Activated B cell treated with CpG ODN at 0.5 μM for 24 hours (primary cell): Measurements from ENCODE around the gene SOSTDC1. TPM values are rescaled to one million over a fixed set of nuclear protein-coding genes. Genes with fewer than 3 reads are reported as not detected.
"Not testable (repeated sequence)": the region's sequence is repeated elsewhere in the genome, so short reads cannot be mapped to it uniquely, and the experiment has no call there.

Experiments
- ATAC-seq: fragments of 200-7000 bp; cut with Tn5 transposase; one replicate; pipeline ENCODE4 v1.10.0; 2021; ENCODE audit warnings: low read depth, mild to moderate bottlenecking, moderate library complexity
- CTCF ChIA-PET: fragments of 350-600 bp; sonication (Branson Sonifier 250); formaldehyde crosslinking; loops from one replicate; lab custom pipeline; 2021; ENCODE audit warnings: antibody characterized with exemption; lab: Charles Lee
- POLR2A ChIA-PET: fragments of 350-600 bp; sonication (Branson Sonifier 250); formaldehyde crosslinking; loops from one replicate; lab custom pipeline; 2021; ENCODE audit warnings: antibody characterized with exemption; lab: Charles Lee
- DNase-seq: peaks from one replicate; pipeline ENCODE4 v3.0.0; 2022
- H3K27ac Mint-ChIP-seq: one replicate; pipeline ENCODE4 v1.8.0; 2020; ENCODE audit warnings: mixed read lengths
- H3K27me3 Mint-ChIP-seq: one replicate; pipeline ENCODE4 v1.8.0; 2021; ENCODE audit warnings: mixed read lengths
- H3K36me3 Mint-ChIP-seq: one replicate; pipeline ENCODE4 v1.8.0; 2021; ENCODE audit warnings: low read depth, mixed read lengths
- H3K4me1 Mint-ChIP-seq: one replicate; pipeline ENCODE4 v1.8.0; 2021; ENCODE audit warnings: mixed read lengths
- H3K4me3 Mint-ChIP-seq: one replicate; pipeline ENCODE4 v1.8.0; 2020; ENCODE audit warnings: mild to moderate bottlenecking, mixed read lengths
- H3K9me3 Mint-ChIP-seq: one replicate; pipeline ENCODE4 v1.8.0; 2020; ENCODE audit warnings: mixed read lengths
- CTCF ChIP-seq: fragments of 200-600 bp; IDR thresholded peaks from one replicate; pipeline ENCODE4 v1.8.0; 2022; ENCODE audit warnings: antibody characterized with exemption, mild to moderate bottlenecking
- intact Hi-C: fragments of 100-400 bp; cut with micrococcal nuclease; formaldehyde crosslinking; loops from one replicate; pipeline ENCODE4 v1.15.1; 2024
- total RNA-seq: library from RNA; stranded (reverse); gene quantifications from 2 replicates; pipeline ENCODE4 v1.2.3, GENCODE V29; 2022

SOSTDC1 gene
- total RNA-seq, 1 donor from 2014 or later, result not detected

DNA sequence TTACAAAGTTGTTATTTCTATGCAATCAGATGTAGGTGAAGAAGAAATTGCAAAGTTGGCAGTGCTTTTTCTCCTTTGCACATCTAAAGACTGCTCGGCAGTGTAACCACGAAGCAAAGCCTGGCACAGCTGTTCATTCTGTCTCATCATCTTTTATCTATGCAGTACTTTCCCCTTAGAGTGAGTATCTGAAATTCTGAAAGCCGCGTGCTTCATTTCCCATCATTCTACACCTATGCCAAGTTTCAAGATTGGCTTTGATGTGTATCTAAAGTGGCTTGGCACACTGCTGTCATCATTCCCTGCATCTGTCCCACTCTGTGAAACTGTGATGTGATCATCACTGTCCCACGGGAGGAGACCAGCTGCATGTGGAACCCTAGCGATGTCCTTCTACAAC lies 15.2 kb downstream of the SOSTDC1 start:
- Mint-ChIP-seq H3K9me3 (no peaks in the 10 kb centered on the region), H3K4me1 (no peaks in the 10 kb centered on the region), H3K36me3 (no peaks in the 10 kb centered on the region), H3K27ac (no peak overlapping the region), H3K4me3 (no peak overlapping the region), H3K27me3 (peaks cover 2% of the 10 kb centered on the region)
- no peak for TF ChIP-seq CTCF
- POLR2A ChIA-PET, result interaction anchor here (0.7 kb wide), 1 partner anchor 18 kb away, joined by 3 read pairs; no protein-coding TSS in a partner anchor
- intact Hi-C loops, result no loop called here
- CTCF ChIA-PET, result no interaction called here
- DNase-seq (no peak), ATAC-seq (no peak)

DNA sequence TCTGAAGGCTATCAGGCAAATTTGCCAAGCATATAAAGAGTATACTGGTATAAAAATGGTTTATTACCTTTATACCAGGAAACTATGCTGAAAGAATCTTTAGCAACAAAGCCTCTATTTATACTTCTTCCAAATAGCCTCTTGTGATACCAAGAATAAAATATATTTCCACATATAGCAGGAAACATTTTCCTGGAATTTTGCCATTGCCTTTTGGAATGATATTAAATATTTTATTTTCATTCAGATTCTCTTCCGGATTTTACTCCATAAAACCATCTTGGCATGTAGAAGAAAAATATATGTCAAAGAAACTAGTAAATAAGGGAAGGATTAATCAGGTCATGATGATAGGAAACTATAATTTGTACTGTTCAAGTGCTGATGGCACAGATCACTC lies 17.7 kb downstream of the SOSTDC1 start:
- H3K27ac Mint-ChIP-seq, result no peak overlapping the region
- no peaks in the 10 kb centered on the region for H3K36me3 Mint-ChIP-seq
- peaks cover 2% of the 10 kb centered on the region for H3K27me3 Mint-ChIP-seq
- no peak for DNase-seq
- ChIA-PET POLR2A (no interaction called here), CTCF (no interaction called here)
- H3K4me3 Mint-ChIP-seq, result no peak overlapping the region
- ATAC-seq, result no peak
- no peaks in the 10 kb centered on the region for H3K9me3 Mint-ChIP-seq
- intact Hi-C loops, result no loop called here
- H3K4me1 Mint-ChIP-seq, result no peaks in the 10 kb centered on the region
- no peak for TF ChIP-seq CTCF

- CTCF ChIA-PET, result no interaction called here
Observed at GRCh38 chr7:16446508-16446907, 19.0 kb downstream of the SOSTDC1 start.

GRCh38 chr7:16443871-16444270 lies 21.7 kb downstream of the SOSTDC1 start:
- DNase-seq, H3K4me1 Mint-ChIP-seq, H3K27ac Mint-ChIP-seq, H3K9me3 Mint-ChIP-seq, H3K27me3 Mint-ChIP-seq, CTCF ChIA-PET, ATAC-seq, H3K36me3 Mint-ChIP-seq, POLR2A ChIA-PET, intact Hi-C loops, H3K4me3 Mint-ChIP-seq: not testable (repeated sequence)

More at GRCh38 chr7:16446508-16446907, 19.0 kb downstream of the SOSTDC1 start:
- ATAC-seq (no peak), DNase-seq (no peak)
- H3K36me3 Mint-ChIP-seq, result no peaks in the 10 kb centered on the region
- intact Hi-C loops, result no loop called here
- no peak overlapping the region for H3K4me3 Mint-ChIP-seq
- no peak overlapping the region for H3K27ac Mint-ChIP-seq
- no peaks in the 10 kb centered on the region for H3K9me3 Mint-ChIP-seq
- POLR2A ChIA-PET, result no interaction called here
- H3K27me3 Mint-ChIP-seq, result no peaks in the 10 kb centered on the region
- no peak for TF ChIP-seq CTCF
- no peaks in the 10 kb centered on the region for H3K4me1 Mint-ChIP-seq

DNA sequence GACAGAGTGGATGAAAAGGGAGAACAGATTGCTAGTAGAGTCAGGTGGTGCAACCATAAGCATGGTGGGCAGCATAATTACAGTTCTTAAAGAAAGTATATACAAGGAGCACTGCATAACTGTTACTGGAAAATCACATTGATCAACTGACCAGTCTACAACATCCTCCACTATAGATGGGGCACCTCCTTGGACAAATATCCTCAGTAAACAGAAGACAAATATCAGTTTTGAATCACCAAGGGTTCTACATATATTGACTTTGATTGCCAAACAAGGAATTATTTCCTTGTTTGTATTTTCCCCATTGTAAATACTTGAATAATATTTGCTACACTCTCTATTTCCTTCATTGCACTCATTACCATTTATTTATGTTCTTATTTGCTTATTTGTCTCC lies 26.6 kb downstream of the SOSTDC1 start:
- POLR2A ChIA-PET, result no interaction called here
- CTCF ChIA-PET, result no interaction called here
- intact Hi-C loops, result no loop called here
- no peaks in the 10 kb centered on the region for H3K36me3 Mint-ChIP-seq
- no peak for TF ChIP-seq CTCF
- peaks cover 3% of the 10 kb centered on the region for H3K27me3 Mint-ChIP-seq
- H3K4me3 Mint-ChIP-seq, result no peak overlapping the region
- H3K27ac Mint-ChIP-seq, result no peak overlapping the region
- H3K4me1 Mint-ChIP-seq, result no peaks in the 10 kb centered on the region
- no peaks in the 10 kb centered on the region for H3K9me3 Mint-ChIP-seq
- DNase-seq (no peak), ATAC-seq (no peak)

GRCh38 chr7:16436306-16436705 lies 29.2 kb downstream of the SOSTDC1 start:
- TF ChIP-seq CTCF, result no peak
- intact Hi-C loops, result no loop called here
- DNase-seq, result no peak
- Mint-ChIP-seq H3K27me3 (peaks cover 3% of the 10 kb centered on the region), H3K9me3 (no peaks in the 10 kb centered on the region), H3K4me1 (no peaks in the 10 kb centered on the region), H3K4me3 (no peak overlapping the region), H3K36me3 (no peaks in the 10 kb centered on the region), H3K27ac (no peak overlapping the region)
- ChIA-PET CTCF (interaction anchor here (7.6 kb wide), 1 partner anchor 129 kb away, joined by 62 read pairs; no protein-coding TSS in a partner anchor), POLR2A (no interaction called here)
- ATAC-seq, result no peak
